ENCODE measurements around the gene KDM2A.

DNA sequence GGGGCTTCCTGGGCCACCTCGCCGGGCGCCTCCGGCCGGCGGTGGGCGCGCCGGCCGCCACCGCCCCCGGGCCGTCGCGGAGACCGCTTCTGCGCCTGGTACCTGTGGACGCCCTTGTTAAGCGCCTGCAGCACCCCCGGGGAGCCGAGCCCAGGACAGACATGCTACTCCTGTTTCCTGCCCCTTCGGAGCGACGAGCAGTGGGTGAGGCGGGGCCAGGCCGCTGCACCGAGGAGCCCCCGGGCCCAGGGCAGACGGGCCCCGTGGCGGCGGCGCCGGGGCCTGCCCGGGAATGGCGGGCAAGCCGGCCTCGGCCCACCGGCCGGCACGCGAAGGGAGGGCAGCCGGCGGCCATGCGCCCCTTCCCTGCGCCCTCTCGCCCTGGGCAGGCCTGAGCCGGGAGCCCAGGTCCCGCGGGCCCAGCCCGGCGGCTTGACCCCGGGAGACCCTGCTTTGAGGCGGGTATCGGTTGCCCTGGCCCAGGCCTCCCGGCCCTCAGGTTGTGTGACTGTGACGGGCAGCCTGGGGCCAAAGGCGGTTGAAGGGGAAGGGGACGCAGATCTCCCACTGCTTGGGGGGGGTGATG, 789 bp upstream of the KDM2A start:
- TF ChIP-seq, protein P1, sequence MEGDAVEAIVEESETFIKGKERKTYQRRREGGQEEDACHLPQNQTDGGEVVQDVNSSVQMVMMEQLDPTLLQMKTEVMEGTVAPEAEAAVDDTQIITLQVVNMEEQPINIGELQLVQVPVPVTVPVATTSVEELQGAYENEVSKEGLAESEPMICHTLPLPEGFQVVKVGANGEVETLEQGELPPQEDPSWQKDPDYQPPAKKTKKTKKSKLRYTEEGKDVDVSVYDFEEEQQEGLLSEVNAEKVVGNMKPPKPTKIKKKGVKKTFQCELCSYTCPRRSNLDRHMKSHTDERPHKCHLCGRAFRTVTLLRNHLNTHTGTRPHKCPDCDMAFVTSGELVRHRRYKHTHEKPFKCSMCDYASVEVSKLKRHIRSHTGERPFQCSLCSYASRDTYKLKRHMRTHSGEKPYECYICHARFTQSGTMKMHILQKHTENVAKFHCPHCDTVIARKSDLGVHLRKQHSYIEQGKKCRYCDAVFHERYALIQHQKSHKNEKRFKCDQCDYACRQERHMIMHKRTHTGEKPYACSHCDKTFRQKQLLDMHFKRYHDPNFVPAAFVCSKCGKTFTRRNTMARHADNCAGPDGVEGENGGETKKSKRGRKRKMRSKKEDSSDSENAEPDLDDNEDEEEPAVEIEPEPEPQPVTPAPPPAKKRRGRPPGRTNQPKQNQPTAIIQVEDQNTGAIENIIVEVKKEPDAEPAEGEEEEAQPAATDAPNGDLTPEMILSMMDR (IDR thresholded peaks at IDR 0.05; ENCODE audit: insufficient read depth, low read depth, low read length) = no peak
- no peak for TF ChIP-seq EZH2 (IDR thresholded peaks at IDR 0.05; ENCODE audit: insufficient read depth, low read length)

Data from astrocyte (in vitro differentiated cells and primary cell).